GM23338 (cell line): ENCODE data around the gene ZFYVE28. TPM values are rescaled to one million over a fixed set of nuclear protein-coding genes. Genes with fewer than 3 reads are reported as not detected.
A peak's percentile ranks its signal among the peaks of the same experiment; 100 is the strongest.

Experiments
- ATAC-seq: fragments of 200-7000 bp; cut with Tn5 transposase; 3 replicates; pipeline ENCODE4 v1.9.1; 2020
- DNase-seq: peaks from one replicate; pipeline ENCODE4 v3.0.0-alpha.2; 2015; ENCODE audit warnings: low spot score
- H2AFZ ChIP-seq: fragments of 200-600 bp; sonication (generic); 2 replicates; pipeline ENCODE4 v1.8.0; 2016; ENCODE audit warnings: antibody characterized with exemption, mild to moderate bottlenecking, moderate library complexity
- H3F3A ChIP-seq: fragments of 200-600 bp; sonication (generic); replicated peaks from 2 replicates; pipeline ENCODE4 v1.8.0; 2017; ENCODE audit warnings: antibody characterized with exemption, mixed run types, low read depth
- H3K27ac ChIP-seq: fragments of 200-600 bp; sonication (generic); 2 replicates; pipeline ENCODE4 v1.6.1; 2016; ENCODE audit warnings: low read depth
- H3K27me3 ChIP-seq: fragments of 200-600 bp; sonication (generic); 2 replicates; pipeline ENCODE4 v1.8.0; 2016; ENCODE audit warnings: mild to moderate bottlenecking, mixed run types, moderate library complexity; ENCODE audit not compliant: insufficient read depth
- H3K36me3 ChIP-seq: fragments of 200-600 bp; sonication (generic); 2 replicates; pipeline ENCODE4 v1.8.0; 2016; ENCODE audit warnings: mild to moderate bottlenecking; ENCODE audit not compliant: insufficient read depth
- H3K4me1 ChIP-seq: fragments of 200-600 bp; sonication (generic); 2 replicates; pipeline ENCODE4 v1.8.0; 2016; ENCODE audit warnings: mild to moderate bottlenecking, moderate library complexity; ENCODE audit not compliant: insufficient read depth
- H3K4me2 ChIP-seq: fragments of 200-600 bp; sonication (generic); 2 replicates; pipeline ENCODE4 v1.7.1; 2017; ENCODE audit warnings: mixed run types
- H3K4me3 ChIP-seq: fragments of 200-600 bp; sonication (generic); 2 replicates; pipeline ENCODE4 v1.6.1; 2016; ENCODE audit warnings: mixed run types
- H3K79me2 ChIP-seq: fragments of 200-600 bp; sonication (generic); replicated peaks from 2 replicates; pipeline ENCODE4 v1.8.0; 2017; ENCODE audit warnings: mild to moderate bottlenecking; ENCODE audit not compliant: insufficient read depth
- H3K9me2 ChIP-seq: fragments of 200-600 bp; sonication (generic); 2 replicates; pipeline ENCODE4 v1.8.0; 2017; ENCODE audit not compliant: insufficient read depth
- H4K20me1 ChIP-seq: fragments of 200-600 bp; sonication (generic); replicated peaks from 2 replicates; pipeline ENCODE4 v1.8.0; 2017; ENCODE audit warnings: mild to moderate bottlenecking; ENCODE audit not compliant: insufficient read depth
- H3K27ac Mint-ChIP-seq: 2 replicates; pipeline ENCODE4 v1.8.0; 2020; ENCODE audit warnings: inconsistent platforms, mild to moderate bottlenecking, moderate library complexity, mixed read lengths
- H3K27me3 Mint-ChIP-seq: 3 replicates; pipeline ENCODE4 v1.8.0; 2022; ENCODE audit warnings: low read depth, mild to moderate bottlenecking, moderate library complexity, mixed read lengths, inconsistent platforms; ENCODE audit not compliant: insufficient read depth, poor library complexity
- H3K36me3 Mint-ChIP-seq: 3 replicates; pipeline ENCODE4 v1.8.0; 2021; ENCODE audit warnings: low read depth, mild to moderate bottlenecking, inconsistent platforms, moderate library complexity, mixed read lengths
- H3K4me1 Mint-ChIP-seq: 3 replicates; pipeline ENCODE4 v1.8.0; 2020; ENCODE audit warnings: mild to moderate bottlenecking, inconsistent platforms, mixed read lengths
- H3K4me3 Mint-ChIP-seq: 3 replicates; pipeline ENCODE4 v1.8.0; 2021; ENCODE audit warnings: moderate library complexity, mild to moderate bottlenecking, inconsistent platforms, mixed read lengths
- H3K9me3 Mint-ChIP-seq: 3 replicates; pipeline ENCODE4 v1.8.0; 2020; ENCODE audit warnings: moderate library complexity, mild to moderate bottlenecking, inconsistent platforms, mixed read lengths
- CREB1 ChIP-seq: fragments of 250-450 bp; sonication (Bioruptor Pico); IDR thresholded peaks from 2 replicates; pipeline ENCODE4 v1.5.0; 2020; ENCODE audit warnings: low read depth, mild to moderate bottlenecking, moderate library complexity
- EZH2 ChIP-seq: fragments of 200-600 bp; sonication (generic); IDR thresholded peaks from one replicate; pipeline ENCODE4 v1.8.0; 2017; ENCODE audit warnings: antibody characterized with exemption, mild to moderate bottlenecking, low read depth; ENCODE audit not compliant: unreplicated experiment
- EZH2phosphoT487 ChIP-seq: fragments of 200-600 bp; sonication (generic); IDR thresholded peaks from one replicate; pipeline ENCODE4 v1.8.1; 2018; ENCODE audit warnings: antibody characterized with exemption; ENCODE audit not compliant: unreplicated experiment
- JUNB ChIP-seq: IDR thresholded peaks from one replicate; pipeline ENCODE4 v1.6.1; 2016; ENCODE audit warnings: antibody characterized with exemption; ENCODE audit not compliant: unreplicated experiment
- STAT1 ChIP-seq: IDR thresholded peaks from one replicate; pipeline ENCODE4 v1.6.1; 2016; ENCODE audit warnings: antibody characterized with exemption; ENCODE audit not compliant: unreplicated experiment
- ZNF114 ChIP-seq: fragments of 250-450 bp; sonication (Bioruptor Pico); IDR thresholded peaks from 2 replicates; pipeline ENCODE4 v1.5.0; 2020; ENCODE audit warnings: mild to moderate bottlenecking, moderate library complexity
- ZNF462 ChIP-seq: fragments of 250-450 bp; sonication (Bioruptor Pico); IDR thresholded peaks from 2 replicates; pipeline ENCODE4 v1.5.0; 2020; ENCODE audit warnings: mild to moderate bottlenecking, moderate library complexity
- polyA plus RNA-seq: library from polyadenylated mRNA; unstranded; fragments of >200 nt; fragmentation: Nextera tagmentation; extraction: Ambion mirVana; gene quantifications from 2 replicates; pipeline ENCODE4 v1.2.1, GENCODE V29; 2016
- total RNA-seq: library from RNA; depleted of rRNA; stranded (reverse); fragments of >200 nt; shearing (Covaris generic); gene quantifications from 2 replicates; pipeline ENCODE4 v1.2.3, GENCODE V29; 2014

Gene ZFYVE28
- total and polyA plus RNA-seq, 2 experiments from 2014 or later, result 2.6 to 4.6 TPM

GRCh38 chr4:2428496-2429213 is 10.2 kb upstream of the ZFYVE28 start (continued):
- TF ChIP-seq ZNF462 (CRISPR knock-in tag) (no peak), CREB1 (CRISPR knock-in tag) (no peak), ZNF114 (CRISPR knock-in tag) (no peak), JUNB (no peak)

- TF ChIP-seq EZH2phosphoT487 (no peak), EZH2 (no peak), ZNF462 (CRISPR knock-in tag) (no peak), STAT1 (no peak)
- ATAC-seq (no peak), DNase-seq (no peak)
- Mint-ChIP-seq H3K27ac (no peak overlapping the region), H3K4me1 (peaks cover 9% of the 10 kb centered on the region), H3K27me3 (peaks cover 8% of the 10 kb centered on the region), H3K9me3 (no peaks in the 10 kb centered on the region; the same call in 2 of the 3 replicates), H3K4me3 (no peak overlapping the region), H3K36me3 (no peaks in the 10 kb centered on the region; the same call in 2 of the 3 replicates)
- Histone ChIP-seq H3K79me2 (no peaks in the 10 kb centered on the region), H3K4me3 (no peak overlapping the region), H3K27me3 (no peaks in the 10 kb centered on the region), H4K20me1 (no peaks in the 10 kb centered on the region), H3K4me1 (peaks cover 9% of the 10 kb centered on the region; the same call in 1 of the 2 replicates), H3K4me2 (no peak overlapping the region), H3K9me2 (no peaks in the 10 kb centered on the region), H3K27ac (no peak overlapping the region), H3K36me3 (no peaks in the 10 kb centered on the region), H3F3A (no peaks in the 10 kb centered on the region), H2AFZ (peak overlapping the region; percentile 52; the same call in 1 of the 2 replicates)
Measured at GRCh38 chr4:2427383-2428334, 9.2 kb upstream of the ZFYVE28 start.
